Brain microvascular endothelial cell (primary cell): ENCODE data around the gene CCDC107.

Experiments used
- DNase-seq: peaks from one replicate; pipeline ENCODE4 v3.0.0-alpha.2; 2020
- H3K27ac ChIP-seq: fragments of 250-450 bp; sonication (Bioruptor Pico); 2 replicates; pipeline ENCODE4 v1.5.1; 2020; ENCODE audit warnings: mild to moderate bottlenecking, moderate library complexity
- H3K27me3 ChIP-seq: fragments of 250-450 bp; sonication (Bioruptor Pico); replicated peaks from 2 replicates; pipeline ENCODE4 v1.5.1; 2020; ENCODE audit warnings: mild to moderate bottlenecking
- H3K36me3 ChIP-seq: fragments of 250-450 bp; sonication (Bioruptor Pico); replicated peaks from 2 replicates; pipeline ENCODE4 v1.5.1; 2020; ENCODE audit warnings: mild to moderate bottlenecking
- H3K4me3 ChIP-seq: 2 replicates; pipeline ENCODE4 v1.5.1; 2011; ENCODE audit warnings: low read depth, mild to moderate bottlenecking, control low read depth, low read length, moderate library complexity
- in situ Hi-C: cut with HindIII; loops from 2 replicates; pipeline ENCODE4 v1.10.0; 2017; ENCODE audit warnings: low sequenced_read_pairs, low pct_ligation_motif_present
- TF ChIP-seq, protein P1 (sequence below): IDR thresholded peaks from 2 replicates; pipeline ENCODE4 v1.5.1; 2011; ENCODE audit warnings: low read depth, mild to moderate bottlenecking, moderate library complexity, low read length, control low read depth, inconsistent platforms; ENCODE audit errors: missing control alignments

Gene CCDC107

GRCh38 chr9:35698231-35698630 is 40.1 kb downstream of the CCDC107 start:
- no peak overlapping the region for H3K27ac ChIP-seq
- H3K4me3 ChIP-seq: no peak overlapping the region
- no peak for DNase-seq
- in situ Hi-C loops: no loop called here
- TF ChIP-seq, protein P1, sequence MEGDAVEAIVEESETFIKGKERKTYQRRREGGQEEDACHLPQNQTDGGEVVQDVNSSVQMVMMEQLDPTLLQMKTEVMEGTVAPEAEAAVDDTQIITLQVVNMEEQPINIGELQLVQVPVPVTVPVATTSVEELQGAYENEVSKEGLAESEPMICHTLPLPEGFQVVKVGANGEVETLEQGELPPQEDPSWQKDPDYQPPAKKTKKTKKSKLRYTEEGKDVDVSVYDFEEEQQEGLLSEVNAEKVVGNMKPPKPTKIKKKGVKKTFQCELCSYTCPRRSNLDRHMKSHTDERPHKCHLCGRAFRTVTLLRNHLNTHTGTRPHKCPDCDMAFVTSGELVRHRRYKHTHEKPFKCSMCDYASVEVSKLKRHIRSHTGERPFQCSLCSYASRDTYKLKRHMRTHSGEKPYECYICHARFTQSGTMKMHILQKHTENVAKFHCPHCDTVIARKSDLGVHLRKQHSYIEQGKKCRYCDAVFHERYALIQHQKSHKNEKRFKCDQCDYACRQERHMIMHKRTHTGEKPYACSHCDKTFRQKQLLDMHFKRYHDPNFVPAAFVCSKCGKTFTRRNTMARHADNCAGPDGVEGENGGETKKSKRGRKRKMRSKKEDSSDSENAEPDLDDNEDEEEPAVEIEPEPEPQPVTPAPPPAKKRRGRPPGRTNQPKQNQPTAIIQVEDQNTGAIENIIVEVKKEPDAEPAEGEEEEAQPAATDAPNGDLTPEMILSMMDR: no peak
- no peaks in the 10 kb centered on the region for H3K27me3 ChIP-seq
- H3K36me3 ChIP-seq: peaks cover 80% of the 10 kb centered on the region

- in situ Hi-C loops: no loop called here
- TF ChIP-seq, protein P1: no peak
These were observed 41.9 kb downstream of the CCDC107 start for GRCh38 chr9:35700031-35700430.

DNA sequence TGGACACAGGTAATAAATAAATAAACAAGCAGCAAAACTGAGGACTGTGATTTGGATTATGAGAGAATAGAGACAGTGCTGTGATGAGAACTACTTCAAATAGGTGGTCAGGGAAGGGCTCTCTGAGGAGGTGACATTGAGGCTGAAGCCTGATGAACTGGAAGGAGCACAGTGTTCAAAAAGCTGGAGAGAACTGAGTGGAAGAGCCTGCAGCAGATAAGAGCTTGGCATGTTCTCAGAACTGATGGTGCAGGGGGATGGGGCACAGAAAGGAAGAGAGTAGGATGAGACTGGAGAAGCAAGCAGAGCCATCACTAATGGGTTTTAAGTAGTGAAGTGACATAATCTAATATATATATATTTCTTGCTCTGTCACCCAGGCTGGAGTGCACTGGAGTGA is 42.9 kb downstream of the CCDC107 start:
- Histone ChIP-seq H3K27me3 (no peaks in the 10 kb centered on the region), H3K4me3 (no peak overlapping the region), H3K36me3 (peaks cover 100% of the 10 kb centered on the region), H3K27ac (no peak overlapping the region)
- DNase-seq: no peak
- TF ChIP-seq, protein P1: no peak
- in situ Hi-C loops: no loop called here

More at GRCh38 chr9:35700031-35700430, 41.9 kb downstream of the CCDC107 start:
- Histone ChIP-seq H3K36me3 (peaks cover 98% of the 10 kb centered on the region), H3K27ac (no peak overlapping the region), H3K27me3 (no peaks in the 10 kb centered on the region), H3K4me3 (no peak overlapping the region)
- DNase-seq: no peak

GRCh38 chr9:35702696-35703095 is 44.6 kb downstream of the CCDC107 start:
- TF ChIP-seq, protein P1: no peak
- no peak for DNase-seq
- no peaks in the 10 kb centered on the region for H3K27me3 ChIP-seq
- peaks cover 100% of the 10 kb centered on the region for H3K36me3 ChIP-seq
- in situ Hi-C loops: no loop called here
- no peak overlapping the region for H3K4me3 ChIP-seq
- no peak overlapping the region for H3K27ac ChIP-seq

- Histone ChIP-seq H3K27me3 (no peaks in the 10 kb centered on the region), H3K4me3 (no peak overlapping the region), H3K27ac (no peak overlapping the region), H3K36me3 (peaks cover 100% of the 10 kb centered on the region)
- TF ChIP-seq, protein P1: no peak
- DNase-seq: no peak
- in situ Hi-C loops: no loop called here
These were observed 46.0 kb downstream of the CCDC107 start for GRCh38 chr9:35703906-35704672.

DNA sequence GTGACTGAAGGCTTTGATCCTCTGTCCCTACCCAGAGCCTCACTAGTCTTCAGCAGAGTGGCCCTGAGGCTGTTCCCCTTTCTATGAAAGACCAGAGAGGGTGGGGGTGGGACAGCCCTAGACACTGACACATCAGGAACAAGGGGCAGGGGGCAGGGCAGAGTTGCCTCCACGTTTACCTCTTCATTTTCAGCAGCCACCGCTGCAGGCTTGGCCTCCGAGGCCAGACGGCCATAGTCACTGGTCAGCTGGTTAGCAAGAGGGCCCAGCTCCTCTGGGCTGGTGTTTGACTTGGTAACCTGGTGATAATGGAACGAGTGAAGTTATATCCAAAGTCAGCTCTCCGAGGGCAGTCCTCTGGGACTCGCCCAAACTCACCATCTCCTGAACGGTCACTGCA is 47.3 kb downstream of the CCDC107 start:
- no peak for DNase-seq
- TF ChIP-seq, protein P1: no peak
- Histone ChIP-seq H3K36me3 (peaks cover 94% of the 10 kb centered on the region), H3K27me3 (no peaks in the 10 kb centered on the region), H3K4me3 (no peak overlapping the region), H3K27ac (no peak overlapping the region)
- in situ Hi-C loops: no loop called here
